ENCODE results near the gene MT2A.

DNA sequence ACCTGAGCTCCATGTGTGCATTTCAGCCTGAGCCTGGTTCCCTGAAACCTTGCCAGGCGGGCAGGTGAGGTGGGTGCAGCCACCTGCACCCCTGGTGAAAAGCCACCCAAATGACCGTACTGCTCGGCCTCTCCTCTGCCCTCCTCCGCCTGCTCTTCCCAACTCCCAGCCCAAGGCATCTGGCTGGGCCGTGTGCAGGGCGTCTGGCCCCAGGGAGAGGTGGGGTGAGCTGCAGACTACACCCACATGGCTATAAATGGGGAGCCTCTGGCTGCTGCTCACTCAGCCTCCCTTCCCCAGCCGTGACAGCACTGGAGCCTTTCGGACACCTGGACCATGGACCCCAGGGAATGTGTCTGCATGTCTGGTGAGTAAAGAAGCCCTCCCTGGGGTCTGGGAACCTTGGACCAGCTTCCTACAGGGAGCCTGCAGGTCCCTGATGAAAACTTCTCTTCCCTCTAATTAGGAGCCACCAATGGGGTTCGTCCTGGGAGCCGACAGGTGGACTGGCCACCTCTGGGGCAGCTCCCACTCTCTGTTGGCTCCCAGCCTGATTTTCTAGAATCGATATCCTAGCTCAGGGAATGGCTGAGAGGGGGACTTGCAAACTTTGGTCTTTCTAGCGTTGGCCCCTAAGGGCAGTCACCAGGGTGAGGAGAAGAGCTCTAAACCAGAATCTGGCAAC is 43.4 kb upstream of the MT2A start, which contains the start of gene MT4:
- TF ChIP-seq, protein P1, sequence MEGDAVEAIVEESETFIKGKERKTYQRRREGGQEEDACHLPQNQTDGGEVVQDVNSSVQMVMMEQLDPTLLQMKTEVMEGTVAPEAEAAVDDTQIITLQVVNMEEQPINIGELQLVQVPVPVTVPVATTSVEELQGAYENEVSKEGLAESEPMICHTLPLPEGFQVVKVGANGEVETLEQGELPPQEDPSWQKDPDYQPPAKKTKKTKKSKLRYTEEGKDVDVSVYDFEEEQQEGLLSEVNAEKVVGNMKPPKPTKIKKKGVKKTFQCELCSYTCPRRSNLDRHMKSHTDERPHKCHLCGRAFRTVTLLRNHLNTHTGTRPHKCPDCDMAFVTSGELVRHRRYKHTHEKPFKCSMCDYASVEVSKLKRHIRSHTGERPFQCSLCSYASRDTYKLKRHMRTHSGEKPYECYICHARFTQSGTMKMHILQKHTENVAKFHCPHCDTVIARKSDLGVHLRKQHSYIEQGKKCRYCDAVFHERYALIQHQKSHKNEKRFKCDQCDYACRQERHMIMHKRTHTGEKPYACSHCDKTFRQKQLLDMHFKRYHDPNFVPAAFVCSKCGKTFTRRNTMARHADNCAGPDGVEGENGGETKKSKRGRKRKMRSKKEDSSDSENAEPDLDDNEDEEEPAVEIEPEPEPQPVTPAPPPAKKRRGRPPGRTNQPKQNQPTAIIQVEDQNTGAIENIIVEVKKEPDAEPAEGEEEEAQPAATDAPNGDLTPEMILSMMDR (IDR thresholded peaks at IDR 0.05), result no peak
- TF ChIP-seq POLR2AphosphoS5 (IDR thresholded peaks at IDR 0.05) (no peak), POLR2A (IDR thresholded peaks at IDR 0.05) (no peak), EP300 (IDR thresholded peaks at IDR 0.05; ENCODE audit: low read depth) (no peak)

Data from transverse colon (tissue), 4 donors.